Tibial artery (tissue), 4 donors: ENCODE measurements around the gene BABAM1.
A peak's percentile ranks its signal among the peaks of the same experiment; 100 is the strongest.

ENCODE experiments used
- DNase-seq, 2 donors: peaks; one replicate each; pipeline ENCODE4 v3.0.0-alpha.2; 2019
- H3K27ac ChIP-seq, 2 donors: fragments of 200-600 bp; sonication (generic) in 1 of 2; 1 replicate in 1 of 2; 2 replicates in 1 of 2; pipeline ENCODE4 v1.5.1; 2018 to 2019; ENCODE audit warnings: mild to moderate bottlenecking in 1 of 2
- H3K27me3 ChIP-seq, 2 donors: fragments of 200-600 bp; sonication (generic) in 1 of 2; one replicate each; pipeline versions ENCODE4 v1.5.1 to v1.6.0; 2016 to 2019
- H3K36me3 ChIP-seq, 3 donors: fragments of 200-600 bp; sonication (generic) in 2 of 3; one replicate each; pipeline ENCODE4 v1.5.1; 2016 to 2019; ENCODE audit warnings: mild to moderate bottlenecking in 2 of 3
- H3K4me1 ChIP-seq, 4 donors: fragments of 200-600 bp; sonication (generic) in 2 of 4; 1 replicate in 3 of 4; 2 replicates in 1 of 4; pipeline ENCODE4 v1.5.1; 2016 to 2019
- H3K4me3 ChIP-seq, 2 donors: fragments of 200-600 bp; sonication (generic) in 1 of 2; 1 replicate in 1 of 2; 2 replicates in 1 of 2; pipeline ENCODE4 v1.5.1; 2018 to 2019; ENCODE audit warnings: mild to moderate bottlenecking in 2 of 2
- H3K9me3 ChIP-seq, 3 donors: fragments of 200-600 bp; sonication (generic) in 1 of 3; one replicate each; pipeline ENCODE4 v1.5.1; 2016 to 2019
- CTCF ChIP-seq, 2 experiments: fragments of 200-600 bp in 1 of 2; fragments of 450-650 bp in 1 of 2; IDR thresholded peaks; one replicate each; pipeline ENCODE4 v1.5.1; 2017 to 2019; ENCODE audit warnings: antibody characterized with exemption in 2 of 2, mild to moderate bottlenecking in 1 of 2, moderate library complexity in 1 of 2
- intact Hi-C: fragments of 100-400 bp; cut with DNase I; formaldehyde crosslinking; loops from one replicate; pipeline ENCODE4 v1.15.0; 2023; ENCODE audit warnings: low total_unique reads

BABAM1 gene

GRCh38 chr19:17314007-17314593 is 46.9 kb downstream of the BABAM1 start:
- Histone ChIP-seq H3K4me3 (no peak overlapping the region), H3K4me1 (peaks cover 0 to 33% (median 25%) of the 10 kb centered on the region in 4 donors), H3K9me3 (no peaks in the 10 kb centered on the region), H3K36me3 (peaks cover 23 to 70% (median 37%) of the 10 kb centered on the region in 3 donors), H3K27me3 (no peaks in the 10 kb centered on the region), H3K27ac (no peak overlapping the region)
- intact Hi-C loops: no loop called here
- DNase-seq: no peak
- TF ChIP-seq CTCF (IDR thresholded peaks at IDR 0.05): no peak

GRCh38 chr19:17318966-17319365 is 51.7 kb downstream of the BABAM1 start:
- intact Hi-C loops: no loop called here
- H3K27me3 ChIP-seq: no peaks in the 10 kb centered on the region
- TF ChIP-seq CTCF (IDR thresholded peaks at IDR 0.05): no peak
- peaks cover 45 to 82% (median 62%) of the 10 kb centered on the region in 3 donors for H3K36me3 ChIP-seq
- no peak for DNase-seq
- H3K9me3 ChIP-seq: no peaks in the 10 kb centered on the region
- H3K27ac ChIP-seq: no peak overlapping the region
- peaks cover 0 to 20% (median 14%) of the 10 kb centered on the region in 4 donors for H3K4me1 ChIP-seq
- H3K4me3 ChIP-seq: no peak overlapping the region

- intact Hi-C loops: no loop called here
- peaks cover 41 to 76% (median 55%) of the 10 kb centered on the region in 3 donors for H3K36me3 ChIP-seq
- no peak for DNase-seq
Measured at GRCh38 chr19:17319473-17320238, 52.4 kb downstream of the BABAM1 start.

GRCh38 chr19:17320435-17320834 is 53.2 kb downstream of the BABAM1 start:
- Histone ChIP-seq H3K27me3 (no peaks in the 10 kb centered on the region), H3K27ac (no peak overlapping the region), H3K4me3 (no peak overlapping the region), H3K36me3 (peaks cover 39 to 74% (median 50%) of the 10 kb centered on the region in 3 donors), H3K4me1 (peaks cover 0 to 34% (median 29%) of the 10 kb centered on the region in 4 donors), H3K9me3 (no peaks in the 10 kb centered on the region)
- intact Hi-C loops: no loop called here
- no peak for TF ChIP-seq CTCF (IDR thresholded peaks at IDR 0.05)
- DNase-seq: no peak

More at GRCh38 chr19:17319473-17320238, 52.4 kb downstream of the BABAM1 start:
- Histone ChIP-seq H3K27ac (no peak overlapping the region), H3K9me3 (no peaks in the 10 kb centered on the region), H3K4me1 (peaks cover 0 to 27% (median 21%) of the 10 kb centered on the region in 4 donors), H3K4me3 (no peak overlapping the region), H3K27me3 (no peaks in the 10 kb centered on the region)
- TF ChIP-seq CTCF (IDR thresholded peaks at IDR 0.05): no peak

GRCh38 chr19:17321655-17322489 is 54.6 kb downstream of the BABAM1 start:
- H3K9me3 ChIP-seq: no peaks in the 10 kb centered on the region
- intact Hi-C loops: no loop called here
- H3K4me3 ChIP-seq: no peak overlapping the region
- DNase-seq: no peak
- H3K36me3 ChIP-seq: peaks cover 25 to 60% (median 36%) of the 10 kb centered on the region in 3 donors
- no peak for TF ChIP-seq CTCF (IDR thresholded peaks at IDR 0.05)
- no peaks in the 10 kb centered on the region for H3K27me3 ChIP-seq
- H3K4me1 ChIP-seq: peaks cover 0 to 49% (median 42%) of the 10 kb centered on the region in 4 donors
- peak overlapping the region in 1 of 2 donors; percentile 6 for H3K27ac ChIP-seq
